HEK293T (cell line): Measurements from ENCODE around the gene PPM1K.

Experiments
- CTCF ChIA-PET: fragments of 350-600 bp; formaldehyde crosslinking; extraction: SDS; loops from one replicate; lab custom pipeline; 2021; ENCODE audit warnings: antibody characterized with exemption, inconsistent platforms; lab: Yijun Ruan, JAX
- POLR2A ChIA-PET: fragments of 350-600 bp; formaldehyde crosslinking; extraction: SDS; loops from one replicate; lab custom pipeline; 2020; ENCODE audit warnings: antibody characterized with exemption, inconsistent platforms; lab: Yijun Ruan, JAX
- DNase-seq: peaks from one replicate; pipeline ENCODE4 v3.0.0; 2012; ENCODE audit warnings: mixed read lengths; ENCODE audit errors: extremely low spot score
- ARNT ChIP-seq: fragments of 450-650 bp; IDR thresholded peaks from 2 replicates; pipeline ENCODE4 v1.6.1; 2017; ENCODE audit warnings: mild to moderate bottlenecking
- BHLHE40 ChIP-seq: fragments of 450-650 bp; IDR thresholded peaks from 2 replicates; pipeline ENCODE4 v1.6.1; 2016; ENCODE audit warnings: mild to moderate bottlenecking, moderate library complexity, borderline replicate concordance
- CTBP1 ChIP-seq: fragments of 450-650 bp; IDR thresholded peaks from 2 replicates; pipeline ENCODE4 v1.6.1; 2016; ENCODE audit warnings: borderline replicate concordance
- ELF4 ChIP-seq: fragments of 450-650 bp; IDR thresholded peaks from 2 replicates; pipeline ENCODE4 v1.6.1; 2017; ENCODE audit warnings: antibody characterized with exemption
- FOXA1 ChIP-seq: fragments of 450-650 bp; IDR thresholded peaks from 2 replicates; pipeline ENCODE4 v1.6.1; 2016; ENCODE audit warnings: mild to moderate bottlenecking
- FOXK2 ChIP-seq: fragments of 450-650 bp; IDR thresholded peaks from 2 replicates; pipeline ENCODE4 v1.6.1; 2016; ENCODE audit warnings: mild to moderate bottlenecking
- FOXM1 ChIP-seq: fragments of 450-650 bp; IDR thresholded peaks from 2 replicates; pipeline ENCODE4 v1.6.1; 2017; ENCODE audit warnings: mild to moderate bottlenecking, borderline replicate concordance
- HDGF ChIP-seq: fragments of 450-650 bp; IDR thresholded peaks from 2 replicates; pipeline ENCODE4 v1.6.1; 2017; ENCODE audit warnings: antibody characterized with exemption, borderline replicate concordance
- L3MBTL2 ChIP-seq: fragments of 450-650 bp; conservative IDR thresholded peaks from 2 replicates; pipeline ENCODE4 v1.6.1; 2016; ENCODE audit warnings: mild to moderate bottlenecking
- LEF1 ChIP-seq: fragments of 450-650 bp; IDR thresholded peaks from 2 replicates; pipeline ENCODE4 v1.6.1; 2017; ENCODE audit warnings: mild to moderate bottlenecking, borderline replicate concordance
- NFRKB ChIP-seq: fragments of 450-650 bp; IDR thresholded peaks from 2 replicates; pipeline ENCODE4 v1.6.1; 2016; ENCODE audit warnings: mild to moderate bottlenecking, moderate library complexity
- PKNOX1 ChIP-seq: fragments of 450-650 bp; IDR thresholded peaks from 2 replicates; pipeline ENCODE4 v1.6.1; 2016
- SP1 ChIP-seq: fragments of 450-650 bp; IDR thresholded peaks from 2 replicates; pipeline ENCODE4 v1.6.1; 2017
- SUZ12 ChIP-seq: fragments of 450-650 bp; IDR thresholded peaks from 2 replicates; pipeline ENCODE4 v1.6.1; 2016; ENCODE audit warnings: mild to moderate bottlenecking
- TARDBP ChIP-seq: fragments of 450-650 bp; IDR thresholded peaks from 2 replicates; pipeline ENCODE4 v1.6.1; 2016
- ZNF384 ChIP-seq: fragments of 450-650 bp; IDR thresholded peaks from 2 replicates; pipeline ENCODE4 v1.6.1; 2016

PPM1K gene

GRCh38 chr4:88296413-88297211 lies 12.3 kb upstream of the PPM1K start:
- no peak for DNase-seq
- CTCF ChIA-PET, result no interaction called here
- no peak for TF ChIP-seq PKNOX1
- TF ChIP-seq FOXA1, result no peak
- TF ChIP-seq ELF4, result no peak
- no peak for TF ChIP-seq SP1
- TF ChIP-seq FOXK2, result no peak
- TF ChIP-seq TARDBP, result no peak
- TF ChIP-seq ARNT, result no peak
- TF ChIP-seq BHLHE40, result no peak
- TF ChIP-seq FOXM1, result no peak
- TF ChIP-seq LEF1, result no peak
- TF ChIP-seq CTBP1, result no peak
- no peak for TF ChIP-seq SUZ12
- no peak for TF ChIP-seq NFRKB
- TF ChIP-seq L3MBTL2, result no peak
- no peak for TF ChIP-seq HDGF
- TF ChIP-seq ZNF384, result no peak
- POLR2A ChIA-PET, result interaction anchor here (2.8 kb wide), 1 partner anchor 13 kb away, joined by 10 read pairs; the partner anchor contains the start of gene PPM1K

- DNase-seq, result no peak
- ChIA-PET CTCF (no interaction called here), POLR2A (no interaction called here)
- TF ChIP-seq FOXA1, result no peak
Observed at GRCh38 chr4:88295656-88296055, 11.3 kb upstream of the PPM1K start.

GRCh38 chr4:88291003-88291402 lies 6.6 kb upstream of the PPM1K start:
- ChIA-PET POLR2A (no interaction called here), CTCF (no interaction called here)
- peak; percentile 44 for DNase-seq
- TF ChIP-seq HDGF (no peak), FOXK2 (no peak)

- ChIA-PET POLR2A (no interaction called here), CTCF (interaction anchor here (0.6 to 1.1 kb wide), 2 partner anchors 53 to 69 kb away, joined by 3 to 9 read pairs; no protein-coding TSS in a partner anchor)
- TF ChIP-seq L3MBTL2 (no peak), ARNT (no peak), ZNF384 (no peak), NFRKB (no peak), PKNOX1 (no peak), HDGF (no peak), SUZ12 (no peak), ELF4 (no peak), FOXA1 (no peak), TARDBP (no peak), BHLHE40 (no peak), CTBP1 (no peak), FOXK2 (no peak), SP1 (no peak), LEF1 (no peak), FOXM1 (no peak)
- no peak for DNase-seq
Observed at GRCh38 chr4:88286897-88287296, 2.5 kb upstream of the PPM1K start.

GRCh38 chr4:88285235-88285653 lies 883 bp upstream of the PPM1K start:
- TF ChIP-seq BHLHE40, result no peak
- TF ChIP-seq NFRKB, result no peak
- TF ChIP-seq PKNOX1, result peak; percentile 90
- no peak for TF ChIP-seq SP1
- TF ChIP-seq FOXA1, result no peak
- TF ChIP-seq CTBP1, result peak; percentile 14; the same call in 1 of the 2 replicates
- no peak for TF ChIP-seq HDGF
- no peak for TF ChIP-seq L3MBTL2
- no peak for TF ChIP-seq LEF1
- TF ChIP-seq FOXK2, result no peak
- TF ChIP-seq ELF4, result no peak
- no peak for TF ChIP-seq FOXM1
- no peak for TF ChIP-seq SUZ12
- TF ChIP-seq ARNT, result no peak
- ChIA-PET POLR2A (interaction anchor here (1.4 to 2.1 kb wide), 5 partner anchors 12 to 863 kb away, joined by 3 to 9 read pairs (median 4); partner anchors contain the start of genes NUDT9 and PYURF), CTCF (no interaction called here)
- no peak for DNase-seq
